Esophagus mucosa (tissue), 1 donor: Measurements from ENCODE around the gene HMGCLL1. TPM values are rescaled to one million over a fixed set of nuclear protein-coding genes. Genes with fewer than 3 reads are reported as not detected.

Source experiments
- ATAC-seq: fragments of 200-7000 bp; cut with Tn5 transposase; one replicate; pipeline ENCODE4 v1.9.1; 2020
- total RNA-seq: library from RNA; stranded (reverse); gene quantifications from one replicate; pipeline ENCODE4 v1.2.4, GENCODE V29; 2023
- donor health status: DM: yes; HTN: yes; CAD: no.

HMGCLL1 gene
- total RNA-seq, 1 donor from 2014 or later: not detected

DNA sequence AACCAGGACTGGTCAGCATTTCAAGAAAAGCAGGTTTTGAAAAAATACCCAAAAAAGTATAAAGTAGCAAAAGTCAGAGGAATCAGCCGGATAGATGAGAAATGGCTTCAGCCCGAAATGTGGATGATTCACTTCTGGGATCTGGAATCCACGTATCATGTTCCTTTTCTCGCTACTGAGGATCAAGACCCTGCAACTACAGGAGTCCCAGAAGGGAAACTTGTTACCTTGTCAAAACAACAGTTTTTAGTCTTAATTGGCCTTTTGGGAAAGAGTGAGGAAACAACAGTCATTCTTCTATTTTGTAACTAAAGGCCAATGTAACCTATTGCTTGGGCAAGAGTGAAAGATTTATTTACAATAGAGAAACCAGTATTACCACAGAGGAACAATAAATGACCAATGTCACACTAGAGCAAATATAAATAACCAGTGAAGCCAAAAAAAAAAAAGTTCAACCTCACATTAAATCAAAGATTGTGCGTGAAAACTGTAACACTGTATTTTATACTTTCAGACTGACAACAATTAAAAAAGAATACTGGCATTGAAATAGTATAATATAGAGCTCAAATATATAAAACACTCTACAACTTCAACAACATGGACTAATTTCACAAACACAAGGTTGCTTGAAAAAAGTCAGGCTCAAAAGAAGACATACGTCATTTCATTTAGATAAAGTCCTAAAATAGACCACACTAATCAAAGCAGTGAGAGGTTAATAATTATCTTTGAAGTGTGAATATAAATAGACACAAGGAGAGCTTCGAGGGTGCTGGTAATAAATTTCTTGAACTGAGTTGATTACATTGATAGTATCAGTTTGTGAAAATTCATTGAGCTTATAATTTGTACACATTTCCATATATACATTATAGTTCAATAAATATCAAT, 135.5 kb downstream of the HMGCLL1 start:
- ATAC-seq: no peak

DNA sequence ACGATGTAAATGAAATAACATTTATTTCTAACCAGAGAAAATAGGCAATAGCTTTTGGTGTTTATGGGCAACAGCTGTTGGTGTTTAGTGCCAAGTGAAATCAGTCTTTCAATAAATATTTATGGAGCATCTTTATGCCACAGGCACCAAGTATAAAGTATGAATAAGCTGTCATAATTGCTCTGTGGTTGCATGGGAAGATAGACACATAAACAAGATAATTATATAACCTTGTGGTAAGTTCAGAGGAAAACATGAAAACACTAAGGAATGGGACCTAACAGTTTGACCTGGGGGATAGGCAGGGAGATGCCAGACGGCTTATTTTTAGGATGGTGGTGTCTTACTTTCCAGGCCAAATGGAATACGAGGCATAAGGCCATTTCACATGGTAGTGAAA, 140.8 kb downstream of the HMGCLL1 start:
- ATAC-seq: no peak

DNA sequence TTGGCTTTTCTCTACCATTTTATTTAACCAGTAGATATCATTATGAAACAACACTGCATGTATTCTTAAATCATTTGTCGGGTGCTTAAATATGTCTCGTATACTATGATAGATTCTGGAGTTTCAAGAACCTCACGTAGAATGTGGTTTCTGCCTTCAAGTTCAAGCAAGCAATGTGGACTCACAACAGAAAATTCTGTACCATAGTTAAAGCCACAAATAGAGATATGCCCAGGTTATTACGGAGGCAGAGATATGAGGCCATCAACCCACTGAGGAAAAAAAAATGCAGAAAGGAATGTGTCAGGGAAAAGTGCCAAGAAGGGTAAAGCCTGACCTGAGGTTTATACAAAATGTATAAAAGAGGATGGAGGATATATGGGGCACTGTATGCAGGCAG, 141.9 kb downstream of the HMGCLL1 start:
- no peak for ATAC-seq

DNA sequence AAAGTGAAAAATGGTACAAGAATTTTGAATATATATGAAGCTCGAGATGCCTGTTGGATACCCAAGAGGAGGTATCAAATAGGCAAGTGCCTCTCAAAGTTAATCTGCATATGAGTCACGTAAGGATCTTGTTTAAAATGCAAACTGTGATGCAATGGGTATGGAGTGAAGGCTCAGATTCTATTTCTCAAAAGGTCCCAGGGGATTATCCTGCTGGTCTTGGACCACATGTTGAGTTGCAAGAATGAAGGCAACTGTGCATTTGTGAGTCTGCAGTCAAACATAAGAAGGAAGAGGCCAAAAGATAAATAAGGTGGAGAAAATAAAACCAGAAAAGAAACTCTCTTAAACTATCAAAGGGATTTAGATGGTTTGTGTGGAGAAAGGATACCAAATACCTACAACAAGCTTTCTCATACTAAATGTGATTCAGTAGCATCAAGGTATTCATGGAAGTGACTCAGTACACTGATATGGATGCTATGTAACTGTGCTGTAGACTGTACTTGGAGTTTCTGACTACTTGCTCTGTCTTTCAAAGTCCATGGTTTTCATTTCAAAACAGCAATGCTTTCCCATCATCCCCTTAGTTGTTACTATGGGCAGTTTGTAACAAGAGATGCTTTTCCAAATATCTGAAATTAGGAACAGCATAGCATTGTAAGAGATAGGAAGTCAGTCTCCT, 145.4 kb downstream of the HMGCLL1 start:
- no peak for ATAC-seq

- no peak for ATAC-seq
Measured at GRCh38 chr6:55423933-55424332, 155.1 kb downstream of the HMGCLL1 start.

GRCh38 chr6:55410674-55411073, 168.3 kb downstream of the HMGCLL1 start:
- ATAC-seq: no peak

GRCh38 chr6:55405474-55406235, 173.3 kb downstream of the HMGCLL1 start:
- no peak for ATAC-seq

GRCh38 chr6:55399351-55399750, 179.6 kb downstream of the HMGCLL1 start:
- ATAC-seq: no peak

DNA sequence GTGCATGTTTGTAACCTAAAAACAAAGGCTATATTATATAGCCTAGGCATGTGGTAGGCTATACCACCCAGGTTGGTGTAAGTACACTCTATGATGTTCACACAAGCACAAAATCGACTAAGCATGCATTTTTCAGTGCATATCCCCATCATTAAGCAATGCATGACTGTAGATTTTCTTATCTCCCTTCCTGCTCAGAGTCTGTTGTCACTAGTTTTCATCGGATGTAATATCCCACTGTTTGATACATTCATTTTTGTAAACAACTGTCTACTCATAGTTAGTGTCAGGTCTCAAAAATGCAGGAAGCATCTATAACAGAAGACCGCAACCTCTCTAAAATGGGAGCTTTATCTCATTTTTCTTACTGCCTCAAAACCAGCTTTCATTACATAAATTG, 181.0 kb downstream of the HMGCLL1 start:
- no peak for ATAC-seq

DNA sequence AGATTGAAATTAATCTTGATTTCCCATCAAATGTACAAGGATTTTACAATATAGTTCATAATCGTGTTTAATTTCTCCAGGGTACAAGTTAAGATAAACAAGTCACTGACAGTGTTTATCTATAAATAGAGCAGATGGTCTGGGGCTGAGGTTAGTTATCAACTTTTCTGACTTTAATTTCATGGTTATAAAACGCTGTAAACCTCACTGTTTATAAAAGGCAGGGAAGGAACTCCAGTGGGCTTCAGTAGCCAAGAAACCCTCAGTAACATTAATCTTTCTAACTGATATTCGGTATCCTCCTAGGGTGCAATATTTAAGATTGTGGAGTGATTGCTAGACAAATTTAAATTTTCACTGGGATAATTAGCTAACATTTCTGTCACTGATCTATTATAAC, 183.1 kb downstream of the HMGCLL1 start:
- no peak for ATAC-seq

DNA sequence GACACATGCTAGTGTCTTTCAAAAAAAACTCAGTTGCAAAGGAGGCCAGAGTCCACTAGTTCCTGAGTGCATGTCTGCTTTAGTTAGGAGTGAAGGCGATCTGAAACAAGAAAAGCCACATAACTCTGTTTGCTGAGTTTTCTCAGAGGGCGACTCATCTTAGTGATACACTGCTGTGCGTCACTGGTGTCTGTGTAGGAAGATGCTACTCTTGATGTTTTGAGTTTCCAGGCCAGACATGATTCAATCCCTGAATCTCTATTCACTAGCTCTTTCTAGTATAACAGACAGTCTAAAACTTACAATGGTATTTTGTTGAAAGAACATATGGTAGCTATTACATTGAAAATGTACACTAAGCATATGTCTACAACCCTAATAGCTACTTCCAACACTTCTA, 190.8 kb downstream of the HMGCLL1 start:
- no peak for ATAC-seq
